CD14-positive monocyte (primary cell): Measurements from ENCODE around the gene APOD. TPM values are rescaled to one million over a fixed set of nuclear protein-coding genes. Genes with fewer than 3 reads are reported as not detected.

Experiments
- polyA plus RNA-seq, 3 donors: library from polyadenylated mRNA; depleted of rRNA in 1 of 3; unstranded in 2 of 3; stranded (reverse) in 1 of 3; fragments of 300-500 nt in 2 of 3; fragments of >200 nt in 1 of 3; fragmentation: Illumina TruSeq in 2 of 3; gene quantifications; 1 replicate in 2 of 3; 2 replicates in 1 of 3; pipeline ENCODE4 v1.2.3, GENCODE V29; 2012 to 2021
- small RNA-seq: library from RNA; depleted of rRNA; stranded (forward); fragments of <200 nt; gene quantifications from one replicate; pipeline ENCODE3, GENCODE V24; 2012; ENCODE audit warnings: low read depth; ENCODE audit not compliant: insufficient read length

Gene APOD
- polyA plus RNA-seq, 3 donors, result not detected

Small RNA genes within 50 kb of the gene (small RNA-seq; reads per million reads assigned to genes)
- not detected for gene RN7SL73P
- not detected for gene RNU6ATAC24P

Other genes starting within 250 kb of the APOD start
- 10 to 100 TPM; 41.5 to 96.5 (median 71.6) TPM for gene ACAP2, start 140.9 kb downstream of the APOD start, polyA plus RNA-seq
- gene PPP1R2, start 40.6 kb downstream of the APOD start, polyA plus RNA-seq, result 100 to 1,000 TPM in 2 of 3 donors, 10 to 100 TPM in 1; 21.0 to 121 (median 118) TPM
- gene MUC20, start 137.0 kb upstream of the APOD start, polyA plus RNA-seq, result 1 to 10 TPM in 1 of 3 donors, not detected in 2; 5.4 TPM
- not detected for gene MUC4, start 228.0 kb upstream of the APOD start, polyA plus RNA-seq